ENCODE measurements around the gene AGBL3. TPM values are rescaled to one million over a fixed set of nuclear protein-coding genes. Genes with fewer than 3 reads are reported as not detected.

The AGBL3 gene
- total RNA-seq, 2 experiments from 2014 or later: 2.2 to 2.5 TPM

- intact Hi-C loops (cut with DNase I, micrococcal nuclease): loop anchor here in 1 of 2 experiments (5.0 kb wide), 1 partner anchor 33 kb away; no protein-coding TSS in a partner anchor
- DNase-seq (no peak), ATAC-seq (ENCODE audit: poor library complexity) (no peak)
- Mint-ChIP-seq H3K36me3 (ENCODE audit: low read depth) (peaks cover 12% of the 10 kb centered on the region), H3K4me3 (no peak overlapping the region), H3K27ac (no peak overlapping the region), H3K27me3 (no peaks in the 10 kb centered on the region), H3K9me3 (peaks cover 2% of the 10 kb centered on the region), H3K4me1 (ENCODE audit: low read depth) (no peaks in the 10 kb centered on the region)
- Histone ChIP-seq H3K27ac (ENCODE audit: low read depth in 1 of 2, low read length in 2 of 2) (no peak overlapping the region), H3K4me3 (ENCODE audit: low read length) (no peak overlapping the region), H3K4me1 (ENCODE audit: insufficient read depth, low read length) (no peaks in the 10 kb centered on the region), H3K36me3 (ENCODE audit: insufficient read depth, low read length) (peaks cover 2% of the 10 kb centered on the region), H3K27me3 (ENCODE audit: control insufficient read depth in 1 of 2, insufficient read depth in 2 of 2, low read length in 2 of 2) (no peaks in the 10 kb centered on the region), H3K9me3 (ENCODE audit: control insufficient read depth in 1 of 2, insufficient read depth in 1 of 2, low read length in 2 of 2) (peaks cover 0 to under 1% of the 10 kb centered on the region in 2 experiments)
- POLR2A ChIA-PET: no interaction called here
- TF ChIP-seq, protein P1, sequence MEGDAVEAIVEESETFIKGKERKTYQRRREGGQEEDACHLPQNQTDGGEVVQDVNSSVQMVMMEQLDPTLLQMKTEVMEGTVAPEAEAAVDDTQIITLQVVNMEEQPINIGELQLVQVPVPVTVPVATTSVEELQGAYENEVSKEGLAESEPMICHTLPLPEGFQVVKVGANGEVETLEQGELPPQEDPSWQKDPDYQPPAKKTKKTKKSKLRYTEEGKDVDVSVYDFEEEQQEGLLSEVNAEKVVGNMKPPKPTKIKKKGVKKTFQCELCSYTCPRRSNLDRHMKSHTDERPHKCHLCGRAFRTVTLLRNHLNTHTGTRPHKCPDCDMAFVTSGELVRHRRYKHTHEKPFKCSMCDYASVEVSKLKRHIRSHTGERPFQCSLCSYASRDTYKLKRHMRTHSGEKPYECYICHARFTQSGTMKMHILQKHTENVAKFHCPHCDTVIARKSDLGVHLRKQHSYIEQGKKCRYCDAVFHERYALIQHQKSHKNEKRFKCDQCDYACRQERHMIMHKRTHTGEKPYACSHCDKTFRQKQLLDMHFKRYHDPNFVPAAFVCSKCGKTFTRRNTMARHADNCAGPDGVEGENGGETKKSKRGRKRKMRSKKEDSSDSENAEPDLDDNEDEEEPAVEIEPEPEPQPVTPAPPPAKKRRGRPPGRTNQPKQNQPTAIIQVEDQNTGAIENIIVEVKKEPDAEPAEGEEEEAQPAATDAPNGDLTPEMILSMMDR (IDR thresholded peaks at IDR 0.05): no peak
- CTCF ChIA-PET: interaction anchor here (1.1 kb wide), 1 partner anchor 75 kb away, joined by 3 read pairs; the partner anchor contains the start of gene CYREN
Observed at GRCh38 chr7:135095450-135095849, 109.1 kb downstream of the AGBL3 start.

- H3K27me3 Mint-ChIP-seq: no peaks in the 10 kb centered on the region
- ATAC-seq (ENCODE audit: poor library complexity) (no peak), DNase-seq (no peak)
- Histone ChIP-seq H3K27me3 (ENCODE audit: control insufficient read depth in 1 of 2, insufficient read depth in 2 of 2, low read length in 2 of 2) (no peaks in the 10 kb centered on the region), H3K27ac (ENCODE audit: low read depth in 1 of 2, low read length in 2 of 2) (no peak overlapping the region), H3K9me3 (ENCODE audit: control insufficient read depth in 1 of 2, insufficient read depth in 1 of 2, low read length in 2 of 2) (no peaks in the 10 kb centered on the region), H3K36me3 (ENCODE audit: insufficient read depth, low read length) (no peaks in the 10 kb centered on the region), H3K4me3 (ENCODE audit: low read length) (no peak overlapping the region), H3K4me1 (ENCODE audit: insufficient read depth, low read length) (no peaks in the 10 kb centered on the region)
- no peak overlapping the region for H3K27ac Mint-ChIP-seq
- peaks cover 3% of the 10 kb centered on the region for H3K9me3 Mint-ChIP-seq
- intact Hi-C loops (cut with DNase I, micrococcal nuclease): loop anchor here in 1 of 2 experiments (5.0 kb wide), 1 partner anchor 36 kb away; no protein-coding TSS in a partner anchor
- TF ChIP-seq, protein P1 (IDR thresholded peaks at IDR 0.05): no peak
- no peak overlapping the region for H3K4me3 Mint-ChIP-seq
- POLR2A ChIA-PET: no interaction called here
- no peaks in the 10 kb centered on the region for H3K4me1 Mint-ChIP-seq (ENCODE audit: low read depth)
- no peaks in the 10 kb centered on the region for H3K36me3 Mint-ChIP-seq (ENCODE audit: low read depth)
- CTCF ChIA-PET: no interaction called here
Observed at GRCh38 chr7:135098391-135098790, 112.1 kb downstream of the AGBL3 start.

DNA sequence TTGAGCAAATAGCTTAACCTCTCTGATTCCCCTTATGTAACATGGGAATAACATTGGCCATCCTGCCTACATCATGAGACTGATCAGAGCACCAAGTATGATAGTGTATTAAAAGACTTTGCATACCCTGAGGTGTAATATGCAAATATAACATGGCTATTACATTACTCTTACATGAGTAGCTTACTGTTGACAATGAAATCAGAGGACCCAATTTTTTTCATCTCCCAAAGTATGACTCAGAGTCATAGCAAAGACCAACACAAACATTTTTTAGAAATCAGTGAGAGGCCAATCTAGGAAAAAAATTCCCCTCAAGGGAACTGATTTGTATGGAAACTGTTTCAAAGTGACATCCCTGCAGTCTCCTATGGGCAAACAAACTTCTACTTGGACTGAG is 114.5 kb downstream of the AGBL3 start:
- H3K9me3 Mint-ChIP-seq: peaks cover 5% of the 10 kb centered on the region
- Histone ChIP-seq H3K27ac (ENCODE audit: low read depth in 1 of 2, low read length in 2 of 2) (no peak overlapping the region), H3K4me1 (ENCODE audit: insufficient read depth, low read length) (no peaks in the 10 kb centered on the region), H3K36me3 (ENCODE audit: insufficient read depth, low read length) (no peaks in the 10 kb centered on the region), H3K9me3 (ENCODE audit: control insufficient read depth in 1 of 2, insufficient read depth in 1 of 2, low read length in 2 of 2) (no peaks in the 10 kb centered on the region), H3K27me3 (ENCODE audit: control insufficient read depth in 1 of 2, insufficient read depth in 2 of 2, low read length in 2 of 2) (no peaks in the 10 kb centered on the region), H3K4me3 (ENCODE audit: low read length) (no peak overlapping the region)
- intact Hi-C loops (cut with DNase I, micrococcal nuclease): no loop called here
- H3K27ac Mint-ChIP-seq: no peak overlapping the region
- DNase-seq: no peak
- no peaks in the 10 kb centered on the region for H3K27me3 Mint-ChIP-seq
- ChIA-PET CTCF (no interaction called here), POLR2A (no interaction called here)
- TF ChIP-seq, protein P1 (IDR thresholded peaks at IDR 0.05): no peak
- no peaks in the 10 kb centered on the region for H3K4me1 Mint-ChIP-seq (ENCODE audit: low read depth)
- no peak overlapping the region for H3K4me3 Mint-ChIP-seq
- ATAC-seq (ENCODE audit: poor library complexity): no peak
- H3K36me3 Mint-ChIP-seq (ENCODE audit: low read depth): no peaks in the 10 kb centered on the region
